ENCODE data around the gene TSHB.
A peak's percentile ranks its signal among the peaks of the same experiment; 100 is the strongest.

The TSHB gene

DNA sequence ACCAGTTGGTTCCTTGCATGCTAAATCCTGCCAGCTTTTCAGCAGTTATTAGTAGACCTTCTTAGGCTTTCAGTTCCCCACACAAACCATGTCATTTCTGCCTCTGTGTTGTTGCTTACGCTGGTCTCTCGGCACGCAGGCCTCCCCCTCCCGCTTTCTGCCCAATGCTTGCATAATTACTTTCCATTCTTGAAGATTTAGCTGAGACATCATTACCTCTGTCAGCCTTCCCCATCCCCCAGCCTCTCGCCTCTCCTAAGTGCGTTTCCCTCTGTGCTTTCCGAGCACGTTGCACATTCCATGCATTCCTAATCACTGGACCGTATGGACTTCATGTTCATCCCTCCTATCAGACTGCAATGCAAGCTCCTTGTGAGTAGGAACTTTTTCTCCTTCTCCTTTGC is 26.8 kb downstream of the TSHB start:
- Histone ChIP-seq H3K9ac (ENCODE audit: low read length in 5 of 5) (peak overlapping the region in 1 of 5 donors; percentile 10), H3K27ac (ENCODE audit: low read depth, low read length) (no peak overlapping the region), H3K4me3 (ENCODE audit: low read depth in 1 of 5, low read length in 5 of 5) (peak overlapping the region in 1 of 5 donors; percentile 22), H3K36me3 (ENCODE audit: control insufficient read depth in 5 of 5, insufficient read depth in 5 of 5, low read length in 5 of 5) (no peaks in the 10 kb centered on the region), H3K9me3 (ENCODE audit: control insufficient read depth in 5 of 5, low read length in 5 of 5) (no peaks in the 10 kb centered on the region), H3K4me1 (ENCODE audit: control insufficient read depth in 5 of 5, insufficient read depth in 5 of 5, low read length in 5 of 5) (peaks cover 0 to 6% (median 5%) of the 10 kb centered on the region in 5 donors), H3K27me3 (ENCODE audit: control insufficient read depth in 5 of 5, insufficient read depth in 4 of 5, low read length in 5 of 5) (peaks cover 0 to 2% (median 0%) of the 10 kb centered on the region in 5 donors)

DNA sequence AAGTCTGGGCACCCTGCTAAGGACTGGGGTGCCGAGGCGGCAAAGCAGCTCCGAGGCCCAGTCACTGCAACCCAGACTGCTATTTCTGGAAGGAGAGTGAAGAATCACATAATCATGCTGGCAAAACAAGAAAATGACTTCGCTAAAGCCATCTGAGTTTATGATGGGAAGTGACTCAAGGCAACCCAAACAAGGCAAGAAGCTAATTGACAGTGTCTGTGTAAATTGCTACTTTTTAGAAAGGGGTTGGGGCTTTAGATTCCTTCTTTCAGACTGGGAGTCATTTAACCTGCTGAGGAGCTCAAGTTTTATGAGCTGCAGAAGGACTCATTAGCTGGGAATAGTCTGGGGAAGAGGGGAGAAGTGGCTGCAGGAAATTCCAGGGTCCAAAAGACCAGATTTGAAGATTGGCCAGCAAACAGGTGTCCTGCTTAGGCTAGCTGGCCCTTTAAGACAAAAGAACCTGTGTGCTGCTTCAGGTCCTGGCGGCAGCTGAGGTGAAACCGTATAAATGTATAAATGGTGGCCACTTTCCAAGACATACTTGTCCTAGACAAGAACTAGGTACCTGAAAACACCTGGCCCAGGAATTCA is 28.1 kb downstream of the TSHB start:
- no peak overlapping the region for H3K4me3 ChIP-seq (ENCODE audit: low read depth in 1 of 5, low read length in 5 of 5)
- H3K36me3 ChIP-seq (ENCODE audit: control insufficient read depth in 5 of 5, insufficient read depth in 5 of 5, low read length in 5 of 5): no peaks in the 10 kb centered on the region
- H3K9ac ChIP-seq (ENCODE audit: low read length in 5 of 5): no peak overlapping the region
- no peak overlapping the region for H3K27ac ChIP-seq (ENCODE audit: low read depth, low read length)
- H3K9me3 ChIP-seq (ENCODE audit: control insufficient read depth in 5 of 5, low read length in 5 of 5): no peaks in the 10 kb centered on the region
- peaks cover 0 to 12% (median 7%) of the 10 kb centered on the region in 5 donors for H3K4me1 ChIP-seq (ENCODE audit: control insufficient read depth in 5 of 5, insufficient read depth in 5 of 5, low read length in 5 of 5)
- peaks cover 0 to 2% (median 0%) of the 10 kb centered on the region in 5 donors for H3K27me3 ChIP-seq (ENCODE audit: control insufficient read depth in 5 of 5, insufficient read depth in 4 of 5, low read length in 5 of 5)

- H3K36me3 ChIP-seq (ENCODE audit: control insufficient read depth in 5 of 5, insufficient read depth in 5 of 5, low read length in 5 of 5): no peaks in the 10 kb centered on the region
- H3K9ac ChIP-seq (ENCODE audit: low read length in 5 of 5): no peak overlapping the region
- no peaks in the 10 kb centered on the region for H3K9me3 ChIP-seq (ENCODE audit: control insufficient read depth in 5 of 5, low read length in 5 of 5)
- no peak overlapping the region for H3K27ac ChIP-seq (ENCODE audit: low read depth, low read length)
- H3K4me3 ChIP-seq (ENCODE audit: low read depth in 1 of 5, low read length in 5 of 5): no peak overlapping the region
- H3K4me1 ChIP-seq (ENCODE audit: control insufficient read depth in 5 of 5, insufficient read depth in 5 of 5, low read length in 5 of 5): peaks cover 0 to 14% (median 7%) of the 10 kb centered on the region in 5 donors
- H3K27me3 ChIP-seq (ENCODE audit: control insufficient read depth in 5 of 5, insufficient read depth in 4 of 5, low read length in 5 of 5): peaks cover 0 to 2% (median 0%) of the 10 kb centered on the region in 5 donors
Measured at GRCh38 chr1:115059316-115059715, 29.7 kb downstream of the TSHB start.

DNA sequence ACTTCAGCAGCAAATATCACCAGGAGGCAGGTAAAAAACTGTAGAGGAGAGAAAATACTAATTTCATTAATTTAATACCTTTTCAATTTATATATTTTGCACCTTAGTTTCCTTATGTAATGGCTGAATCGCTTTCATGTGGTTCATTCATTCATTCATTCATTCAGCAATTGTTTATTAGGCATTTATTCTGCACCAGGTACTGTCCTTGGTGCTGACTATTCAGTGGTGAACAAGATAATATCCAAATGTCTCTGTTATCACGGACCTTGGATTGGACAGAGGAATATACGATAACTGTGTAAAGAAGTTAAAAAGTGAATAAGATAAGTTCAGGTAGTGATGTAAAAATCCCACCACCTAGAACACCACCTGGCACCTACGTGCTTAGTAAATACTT is 30.9 kb downstream of the TSHB start:
- Histone ChIP-seq H3K36me3 (ENCODE audit: control insufficient read depth in 5 of 5, insufficient read depth in 5 of 5, low read length in 5 of 5) (no peaks in the 10 kb centered on the region), H3K4me1 (ENCODE audit: control insufficient read depth in 5 of 5, insufficient read depth in 5 of 5, low read length in 5 of 5) (peaks cover 0 to 14% (median 7%) of the 10 kb centered on the region in 5 donors)

DNA sequence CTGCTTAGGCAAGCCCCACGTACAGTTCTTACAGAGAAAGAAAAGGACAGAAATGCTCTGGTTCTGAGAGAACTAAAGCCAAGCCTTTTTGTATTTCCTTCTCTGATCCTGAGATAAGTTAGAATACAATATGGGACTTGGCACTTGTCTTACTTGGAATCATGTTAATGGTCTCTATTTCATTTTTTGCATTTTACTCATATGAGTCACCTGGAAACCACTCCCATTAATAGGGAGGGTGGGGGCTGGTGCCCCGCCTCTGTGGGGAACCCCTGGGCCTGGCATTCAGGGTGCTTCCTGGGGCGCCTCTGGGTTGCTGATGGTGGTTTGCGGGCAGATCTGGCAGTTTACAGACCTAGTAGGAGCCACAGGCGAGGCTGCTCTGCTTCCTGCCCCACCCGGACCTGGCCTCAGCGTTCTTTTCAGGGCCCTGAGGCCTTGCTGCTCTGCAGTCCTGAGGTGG is 32.9 kb downstream of the TSHB start:
- H3K4me3 ChIP-seq (ENCODE audit: low read depth in 1 of 5, low read length in 5 of 5): no peak overlapping the region
- peaks cover 0 to 16% (median 13%) of the 10 kb centered on the region in 5 donors for H3K4me1 ChIP-seq (ENCODE audit: control insufficient read depth in 5 of 5, insufficient read depth in 5 of 5, low read length in 5 of 5)
- no peak overlapping the region for H3K9ac ChIP-seq (ENCODE audit: low read length in 5 of 5)
- H3K27me3 ChIP-seq (ENCODE audit: control insufficient read depth in 5 of 5, insufficient read depth in 4 of 5, low read length in 5 of 5): no peaks in the 10 kb centered on the region
- H3K27ac ChIP-seq (ENCODE audit: low read depth, low read length): no peak overlapping the region
- H3K36me3 ChIP-seq (ENCODE audit: control insufficient read depth in 5 of 5, insufficient read depth in 5 of 5, low read length in 5 of 5): no peaks in the 10 kb centered on the region
- H3K9me3 ChIP-seq (ENCODE audit: control insufficient read depth in 5 of 5, low read length in 5 of 5): no peaks in the 10 kb centered on the region

More for the DNA sequence above, 30.9 kb downstream of the TSHB start:
- H3K9ac ChIP-seq (ENCODE audit: low read length in 5 of 5): no peak overlapping the region
- no peaks in the 10 kb centered on the region for H3K9me3 ChIP-seq (ENCODE audit: control insufficient read depth in 5 of 5, low read length in 5 of 5)
- no peak overlapping the region for H3K4me3 ChIP-seq (ENCODE audit: low read depth in 1 of 5, low read length in 5 of 5)
- peaks cover 0 to 2% (median 0%) of the 10 kb centered on the region in 5 donors for H3K27me3 ChIP-seq (ENCODE audit: control insufficient read depth in 5 of 5, insufficient read depth in 4 of 5, low read length in 5 of 5)
- H3K27ac ChIP-seq (ENCODE audit: low read depth, low read length): no peak overlapping the region

DNA sequence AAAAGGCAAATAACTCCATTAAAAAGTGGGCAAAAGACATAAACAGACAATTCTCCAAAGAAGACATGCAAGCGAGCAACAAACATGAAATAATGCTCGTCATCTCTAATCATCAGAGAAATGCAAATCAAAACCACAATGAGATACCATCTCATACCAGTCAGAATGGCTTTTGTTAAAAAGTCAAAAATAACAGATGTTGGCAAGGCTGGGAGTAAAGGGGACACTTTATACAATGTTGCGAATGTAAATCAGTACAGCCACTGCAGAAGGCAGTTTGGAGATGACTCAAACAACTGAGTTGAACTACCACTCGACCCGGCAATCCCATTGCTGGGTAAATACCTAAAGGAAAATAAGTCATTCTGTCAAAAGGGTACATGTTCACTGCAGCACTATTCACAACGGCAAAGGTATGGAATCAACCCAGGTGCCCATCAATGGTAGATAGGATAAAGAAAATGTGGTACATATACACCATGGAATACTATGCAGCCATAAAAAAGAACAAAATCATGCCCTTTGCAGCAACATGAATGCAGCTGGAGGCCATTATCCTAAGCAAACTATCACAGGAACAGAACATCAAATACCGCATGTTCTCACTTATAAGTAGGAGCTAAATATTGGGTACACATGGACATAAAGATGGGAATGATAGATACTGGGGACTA is 33.7 kb downstream of the TSHB start:
- Histone ChIP-seq H3K4me1 (ENCODE audit: control insufficient read depth in 5 of 5, insufficient read depth in 5 of 5, low read length in 5 of 5) (peaks cover 0 to 23% (median 18%) of the 10 kb centered on the region in 5 donors), H3K27ac (ENCODE audit: low read depth, low read length) (no peak overlapping the region)

DNA sequence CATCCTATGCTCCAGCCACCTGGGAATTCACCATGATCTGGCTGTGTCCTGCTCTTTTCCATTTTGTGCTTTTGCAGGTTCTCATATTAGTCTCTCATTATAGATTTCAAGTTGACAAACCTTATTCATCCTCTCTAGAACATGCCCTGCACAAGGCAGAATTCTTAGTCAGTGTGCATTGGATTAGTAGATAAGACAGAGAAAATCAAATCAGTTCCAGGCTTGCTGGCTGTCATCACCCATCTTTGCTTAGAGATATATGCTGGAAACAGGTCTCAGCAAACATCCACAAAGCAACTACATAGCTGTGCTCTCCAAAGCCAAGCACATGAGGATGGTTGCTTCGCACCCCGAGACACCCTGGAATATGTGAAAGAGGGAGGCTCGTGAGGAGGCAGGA is 34.8 kb downstream of the TSHB start:
- peak overlapping the region in 1 of 5 donors; percentile 35 for H3K9ac ChIP-seq (ENCODE audit: low read length in 5 of 5)
- H3K27me3 ChIP-seq (ENCODE audit: control insufficient read depth in 5 of 5, insufficient read depth in 4 of 5, low read length in 5 of 5): no peaks in the 10 kb centered on the region
- no peak overlapping the region for H3K27ac ChIP-seq (ENCODE audit: low read depth, low read length)
- peaks cover 0 to 23% (median 18%) of the 10 kb centered on the region in 5 donors for H3K4me1 ChIP-seq (ENCODE audit: control insufficient read depth in 5 of 5, insufficient read depth in 5 of 5, low read length in 5 of 5)
- no peaks in the 10 kb centered on the region for H3K36me3 ChIP-seq (ENCODE audit: control insufficient read depth in 5 of 5, insufficient read depth in 5 of 5, low read length in 5 of 5)
- no peaks in the 10 kb centered on the region for H3K9me3 ChIP-seq (ENCODE audit: control insufficient read depth in 5 of 5, low read length in 5 of 5)
- no peak overlapping the region for H3K4me3 ChIP-seq (ENCODE audit: low read depth in 1 of 5, low read length in 5 of 5)

More for the DNA sequence above, 33.7 kb downstream of the TSHB start:
- H3K4me3 ChIP-seq (ENCODE audit: low read depth in 1 of 5, low read length in 5 of 5): no peak overlapping the region
- no peaks in the 10 kb centered on the region for H3K27me3 ChIP-seq (ENCODE audit: control insufficient read depth in 5 of 5, insufficient read depth in 4 of 5, low read length in 5 of 5)
- no peak overlapping the region for H3K9ac ChIP-seq (ENCODE audit: low read length in 5 of 5)
- H3K9me3 ChIP-seq (ENCODE audit: control insufficient read depth in 5 of 5, low read length in 5 of 5): no peaks in the 10 kb centered on the region
- no peaks in the 10 kb centered on the region for H3K36me3 ChIP-seq (ENCODE audit: control insufficient read depth in 5 of 5, insufficient read depth in 5 of 5, low read length in 5 of 5)

DNA sequence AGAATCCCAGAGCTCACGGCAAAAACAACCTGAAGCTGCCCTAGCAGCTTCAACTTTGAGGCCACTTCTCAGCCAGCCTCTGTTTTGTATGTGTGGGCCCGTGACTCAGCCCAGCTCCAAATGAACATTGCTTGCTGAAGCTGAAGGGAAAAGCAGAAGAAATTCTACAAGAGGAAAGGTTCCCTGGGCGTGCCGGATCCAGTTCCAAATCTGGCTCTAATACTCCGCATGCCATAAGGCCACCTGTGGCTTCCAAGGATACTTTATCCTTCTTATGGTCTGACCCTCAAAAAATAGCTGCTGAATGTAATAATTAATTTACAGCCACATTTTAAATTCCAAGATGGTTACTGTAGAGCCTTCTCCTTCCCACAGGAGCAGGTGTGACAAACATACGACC is 35.4 kb downstream of the TSHB start:
- Histone ChIP-seq H3K27me3 (ENCODE audit: control insufficient read depth in 5 of 5, insufficient read depth in 4 of 5, low read length in 5 of 5) (no peaks in the 10 kb centered on the region), H3K36me3 (ENCODE audit: control insufficient read depth in 5 of 5, insufficient read depth in 5 of 5, low read length in 5 of 5) (no peaks in the 10 kb centered on the region), H3K4me1 (ENCODE audit: control insufficient read depth in 5 of 5, insufficient read depth in 5 of 5, low read length in 5 of 5) (peaks cover 0 to 23% (median 18%) of the 10 kb centered on the region in 5 donors), H3K9ac (ENCODE audit: low read length in 5 of 5) (no peak overlapping the region), H3K9me3 (ENCODE audit: control insufficient read depth in 5 of 5, low read length in 5 of 5) (no peaks in the 10 kb centered on the region), H3K4me3 (ENCODE audit: low read depth in 1 of 5, low read length in 5 of 5) (no peak overlapping the region), H3K27ac (ENCODE audit: low read depth, low read length) (no peak overlapping the region)

DNA sequence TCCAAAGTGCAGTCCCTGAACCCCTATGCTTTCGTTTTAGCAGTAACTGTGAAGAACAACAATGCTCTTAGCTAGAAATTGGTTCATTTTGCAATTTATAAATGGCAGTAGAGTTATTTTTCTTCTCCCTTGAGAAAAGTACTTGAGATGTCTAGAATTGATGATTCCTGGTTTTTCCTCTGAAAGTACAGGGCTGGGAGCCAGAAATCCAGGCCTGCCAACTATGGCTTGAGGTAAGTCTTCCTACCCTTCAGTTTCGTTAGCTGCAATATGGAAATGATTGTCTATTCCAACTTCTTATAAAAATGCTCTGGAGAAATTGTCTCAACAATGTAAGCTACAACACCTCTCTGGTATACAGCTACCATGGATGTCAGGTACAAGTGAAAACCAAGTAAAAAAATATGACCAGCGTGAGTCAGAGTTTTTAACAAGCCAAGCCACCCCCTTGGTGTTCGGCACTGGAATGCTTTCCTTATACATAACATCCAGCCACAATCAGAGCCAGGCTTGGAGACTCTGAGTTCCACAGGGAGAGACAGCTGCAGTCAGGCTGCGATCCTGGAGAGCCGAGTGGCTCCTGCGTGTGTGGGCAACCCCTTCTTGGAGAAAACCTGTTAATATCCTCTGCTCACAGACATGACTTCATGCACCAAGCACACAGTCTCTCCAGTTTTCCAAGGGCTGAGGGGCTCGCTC is 37.7 kb downstream of the TSHB start:
- Histone ChIP-seq H3K27ac (ENCODE audit: low read depth, low read length) (peak overlapping the region; percentile 38), H3K9ac (ENCODE audit: low read length in 5 of 5) (peak overlapping the region in 1 of 5 donors; percentile 27), H3K4me1 (ENCODE audit: control insufficient read depth in 5 of 5, insufficient read depth in 5 of 5, low read length in 5 of 5) (peaks cover 0 to 20% (median 18%) of the 10 kb centered on the region in 5 donors), H3K4me3 (ENCODE audit: low read depth in 1 of 5, low read length in 5 of 5) (peak overlapping the region in 3 of 5 donors; percentile 11 to 31 (median 31)), H3K9me3 (ENCODE audit: control insufficient read depth in 5 of 5, low read length in 5 of 5) (no peaks in the 10 kb centered on the region), H3K27me3 (ENCODE audit: control insufficient read depth in 5 of 5, insufficient read depth in 4 of 5, low read length in 5 of 5) (no peaks in the 10 kb centered on the region), H3K36me3 (ENCODE audit: control insufficient read depth in 5 of 5, insufficient read depth in 5 of 5, low read length in 5 of 5) (no peaks in the 10 kb centered on the region)

Data from subcutaneous abdominal adipose tissue (tissue), 5 donors.